GM21360 (cell line): ENCODE data around the gene EVPL.
"Not testable (repeated sequence)": the region's sequence is repeated elsewhere in the genome, so short reads cannot be mapped to it uniquely, and the experiment has no call there.

ENCODE experiments used
- ATAC-seq: cut with Tn5 transposase; IDR thresholded peaks from one replicate; pipeline ENCODE4 v1.9.1; 2021; ENCODE audit warnings: mild to moderate bottlenecking, moderate library complexity; ENCODE audit not compliant: unreplicated experiment

Gene EVPL

DNA sequence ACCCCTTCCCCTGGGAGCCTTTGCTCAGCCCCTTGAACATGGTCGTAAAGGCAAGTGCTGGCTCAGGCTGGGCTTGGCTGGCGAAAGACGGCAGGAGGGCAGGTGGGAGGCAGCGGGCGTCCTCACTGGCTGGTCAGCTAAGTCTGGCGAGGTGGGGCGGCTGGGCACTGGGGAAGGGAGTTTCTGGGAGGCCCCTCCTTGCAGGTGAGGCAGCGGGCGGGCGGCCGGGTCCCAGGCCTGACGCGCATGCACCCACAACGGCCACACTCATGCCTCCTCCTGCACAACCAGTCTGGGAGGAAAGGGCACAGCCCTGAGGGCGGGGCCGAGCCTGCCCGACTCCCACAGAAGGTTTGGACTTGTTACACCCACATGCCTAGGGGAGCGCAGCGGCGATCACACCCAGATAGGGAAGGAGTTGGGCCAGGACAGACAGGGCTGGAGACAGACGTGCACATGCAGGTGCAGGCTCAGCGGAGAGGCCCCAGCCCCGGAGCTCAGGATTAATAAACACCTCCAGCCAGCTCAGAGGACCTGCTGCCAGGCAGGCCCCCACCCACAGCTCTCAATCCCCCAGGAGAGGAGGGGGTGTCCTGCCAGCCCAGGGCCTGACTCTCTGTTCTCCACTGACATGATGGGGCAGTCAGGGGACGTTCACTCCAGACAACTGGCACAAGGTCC lies at the start of gene EVPL:
TSS of gene EVPL (minus strand) at position 148 of the 681 bp plus-strand sequence. CDS start at position 40, 108 bp downstream.
- ATAC-seq = no peak

- ATAC-seq = no peak
These were observed 49.1 kb upstream of the EVPL start for GRCh38 chr17:76076146-76076764.

GRCh38 chr17:76075364-76076145 lies 48.4 kb upstream of the EVPL start:
- ATAC-seq = no peak

- no peak for ATAC-seq
These were observed 47.6 kb upstream of the EVPL start, which contains the start of gene GALR2 for GRCh38 chr17:76074390-76075363. TSS of gene GALR2 (plus strand) at chr17:76074781. CDS start at chr17:76074884, 103 bp downstream.

DNA sequence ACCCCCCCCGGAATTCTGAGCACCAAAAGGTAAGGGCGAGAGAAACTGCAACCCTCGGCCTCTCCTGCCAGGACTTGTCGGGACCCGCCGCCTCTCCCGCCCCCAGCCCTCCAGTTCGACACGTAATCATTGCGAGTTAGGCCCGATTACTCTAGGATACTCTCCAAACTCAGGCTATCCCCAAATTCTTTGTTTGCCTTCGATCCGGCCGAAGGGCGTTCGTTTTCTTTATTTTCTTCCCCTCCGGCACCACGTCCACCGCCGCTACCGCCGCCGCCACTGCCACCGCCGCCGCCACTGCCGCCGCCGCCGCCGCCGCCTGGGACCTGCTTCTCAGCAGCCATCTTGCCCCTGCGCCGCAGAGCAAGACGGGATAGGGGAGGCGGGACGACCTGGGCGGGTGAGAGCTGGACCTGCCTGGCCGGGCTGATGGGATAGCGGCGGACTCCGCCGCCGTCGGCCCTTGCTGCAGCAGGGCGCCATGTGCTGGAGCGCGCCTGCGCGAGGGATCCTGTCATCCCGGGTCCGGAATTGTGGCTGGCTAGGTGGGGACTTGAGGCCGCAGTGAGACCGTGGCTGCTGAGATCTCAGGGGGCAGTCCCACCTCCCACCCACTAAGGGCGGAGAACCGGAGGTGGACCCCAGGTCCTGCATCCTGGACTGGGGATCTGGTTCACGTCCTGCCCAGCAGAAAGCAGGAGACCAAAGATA lies 45.2 kb upstream of the EVPL start, which contains the start of gene SRP68:
TSS of gene SRP68 (minus strand) at position 370 of the 711 bp plus-strand sequence. CDS start at position 344, 26 bp downstream.
- peak; percentile 67 for ATAC-seq

DNA sequence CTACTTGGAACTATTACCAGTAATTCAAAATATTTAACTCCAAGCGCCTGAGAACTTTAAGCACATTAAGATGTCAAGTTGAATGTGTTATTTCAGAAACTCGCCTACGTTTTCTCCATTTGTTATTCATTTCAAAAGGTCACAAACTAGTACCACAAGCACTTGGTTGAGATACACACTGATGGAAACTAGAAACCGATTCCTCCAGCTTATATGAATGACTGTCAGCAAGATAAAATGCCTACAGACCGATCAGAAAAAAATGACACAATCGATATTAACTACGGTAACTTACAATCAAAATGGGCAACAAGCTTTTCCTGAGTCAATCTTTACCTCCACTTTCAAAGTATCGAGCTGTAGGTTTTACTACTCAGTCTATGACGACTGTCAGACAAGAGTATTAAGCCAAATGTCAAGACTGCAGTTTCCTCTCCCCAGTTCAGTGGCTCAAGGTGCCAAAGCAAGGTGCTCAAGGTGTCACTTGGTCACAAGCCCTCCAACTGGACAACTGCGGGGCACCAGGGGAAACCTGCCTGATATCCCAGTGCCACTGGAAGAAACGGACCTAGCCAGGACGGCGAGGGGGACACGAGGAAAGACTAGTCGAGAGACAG lies 44.5 kb upstream of the EVPL start:
- ATAC-seq = no peak

- ATAC-seq = no peak
These were observed 38.7 kb upstream of the EVPL start for GRCh38 chr17:76065775-76066174.

GRCh38 chr17:76063875-76064546 lies 36.9 kb upstream of the EVPL start:
- no peak for ATAC-seq

- not testable (repeated sequence) for ATAC-seq
These were observed 31.2 kb upstream of the EVPL start for GRCh38 chr17:76058264-76058663.

GRCh38 chr17:76056882-76057281 lies 29.8 kb upstream of the EVPL start:
- ATAC-seq = no peak

GRCh38 chr17:76054112-76054476 lies 27.0 kb upstream of the EVPL start:
- no peak for ATAC-seq

DNA sequence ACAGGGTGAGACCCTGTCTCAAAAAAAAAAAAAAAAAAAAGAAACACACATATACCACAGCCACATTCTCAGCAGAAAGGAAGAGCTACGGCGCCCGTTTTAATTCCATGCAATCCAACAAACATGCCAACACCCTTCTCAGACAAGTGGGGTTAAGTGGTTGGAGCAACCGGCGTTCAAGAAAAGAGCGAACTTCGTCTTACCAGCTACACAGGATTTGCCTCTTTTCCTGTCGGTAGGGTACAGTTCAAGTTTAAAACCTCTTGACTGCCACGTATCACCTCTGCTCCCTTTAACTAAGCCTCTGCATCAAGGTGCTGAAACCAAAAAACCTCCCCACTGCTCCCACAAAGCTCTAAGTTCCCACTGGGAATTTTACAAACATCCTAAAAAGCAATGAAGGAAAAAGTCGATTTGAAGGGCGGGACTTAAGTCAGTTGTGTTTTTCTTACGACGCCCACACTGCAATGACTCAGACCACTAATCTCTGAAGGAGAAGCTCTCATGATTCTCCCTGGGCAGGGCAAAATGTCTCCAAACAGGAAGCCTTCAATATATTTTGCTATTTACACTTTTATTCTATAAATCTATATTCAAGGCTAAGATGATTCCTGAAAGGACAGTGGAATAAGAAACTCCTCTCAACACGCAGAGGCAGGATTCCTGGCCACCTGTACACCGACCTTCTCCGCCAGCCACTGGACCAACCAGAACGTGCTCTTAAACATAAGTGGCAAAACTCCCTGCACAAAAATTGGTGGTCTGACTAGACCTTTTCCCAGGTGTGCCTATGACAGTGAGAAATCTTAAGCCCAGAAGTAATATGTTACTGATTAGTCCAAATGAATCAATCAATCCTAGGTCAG lies 26.4 kb upstream of the EVPL start:
- no peak for ATAC-seq

DNA sequence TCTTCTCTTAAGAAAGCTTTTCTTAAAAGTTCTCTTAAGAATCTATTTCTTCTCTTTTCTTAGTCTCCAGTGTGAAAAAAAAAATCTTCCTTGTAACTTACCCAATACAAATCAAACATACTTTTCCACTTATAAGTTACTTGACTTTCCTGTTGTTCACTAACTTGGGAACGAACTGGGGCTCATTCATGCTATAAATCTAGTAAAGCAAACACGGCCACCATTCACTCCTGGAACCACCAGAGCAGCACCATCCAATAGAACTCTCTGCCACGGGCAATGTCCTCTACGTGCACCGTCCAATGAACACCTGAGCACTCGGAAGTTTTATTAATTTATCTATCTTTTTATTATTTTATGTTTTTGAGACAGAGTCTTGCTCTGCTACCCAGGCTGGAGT lies 24.5 kb upstream of the EVPL start:
- ATAC-seq = no peak

DNA sequence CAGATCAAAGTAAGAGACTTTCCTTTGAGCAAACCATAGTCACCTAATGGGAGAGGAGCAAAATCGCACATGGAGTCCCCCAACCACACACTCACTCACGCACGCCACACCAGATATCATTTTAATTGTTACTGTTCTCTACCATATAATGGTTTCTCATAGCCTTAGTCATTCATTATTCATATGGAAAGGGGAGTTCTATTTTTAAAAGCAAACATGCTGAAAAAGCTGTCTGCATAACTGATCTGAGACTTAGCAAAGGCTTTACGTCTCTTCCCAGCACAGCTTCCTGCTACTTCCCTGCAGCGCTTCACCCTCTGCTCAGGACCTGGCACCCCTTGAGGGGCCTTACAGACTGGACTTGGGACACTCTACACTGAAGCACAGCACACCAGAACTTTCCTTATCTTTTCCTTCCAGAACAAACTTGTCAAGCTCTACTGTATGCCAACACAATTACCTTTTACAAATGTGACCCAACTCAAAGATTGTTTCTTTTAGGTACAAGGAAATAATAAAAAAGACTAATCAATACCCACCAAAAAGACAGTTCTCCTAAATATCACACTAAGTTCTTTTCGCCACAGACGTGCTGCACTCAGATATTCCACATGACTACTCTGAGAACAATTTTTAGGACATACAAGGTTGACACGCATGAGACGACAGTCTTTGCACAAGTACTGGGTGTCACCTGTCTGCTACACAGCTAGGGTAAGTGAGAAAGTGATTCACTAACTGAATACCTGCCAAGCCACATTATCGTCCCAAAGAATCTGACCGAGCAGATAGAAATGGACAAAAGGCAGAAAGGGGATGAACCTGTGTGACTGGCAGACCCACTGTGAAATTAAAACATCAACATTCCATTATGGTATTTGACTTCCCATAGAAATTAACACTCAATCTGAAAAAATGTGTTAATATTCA lies 23.7 kb upstream of the EVPL start:
- no peak for ATAC-seq

- ATAC-seq = no peak
These were observed 22.9 kb upstream of the EVPL start for GRCh38 chr17:76049836-76050537.

GRCh38 chr17:76049239-76049638 lies 22.1 kb upstream of the EVPL start:
- no peak for ATAC-seq
